Thyroid gland (tissue), 4 donors: ENCODE results near the gene CPA1. TPM values are rescaled to one million over a fixed set of nuclear protein-coding genes. Genes with fewer than 3 reads are reported as not detected.

ENCODE experiments used
- DNase-seq, 2 donors: peaks; one replicate each; pipeline ENCODE4 v3.0.0-alpha.2; 2019
- H3K27ac ChIP-seq, 3 donors: fragments of 200-600 bp; sonication (generic); 1 replicate in 2 of 3; 2 replicates in 1 of 3; pipeline ENCODE4 v1.5.1; 2016 to 2019; ENCODE audit warnings: mild to moderate bottlenecking in 1 of 3, moderate library complexity in 1 of 3
- H3K27me3 ChIP-seq: fragments of 200-600 bp; sonication (generic); one replicate; pipeline ENCODE4 v1.5.1; 2019
- H3K36me3 ChIP-seq, 2 donors: fragments of 200-600 bp; sonication (generic); one replicate each; pipeline ENCODE4 v1.5.1; 2016 to 2019
- H3K4me1 ChIP-seq, 2 donors: fragments of 200-600 bp; sonication (generic); one replicate each; pipeline ENCODE4 v1.5.1; 2017 to 2019
- H3K4me3 ChIP-seq, 3 donors: fragments of 200-600 bp; sonication (generic); replicated peaks in 1 of 3; 1 replicate in 2 of 3; 2 replicates in 1 of 3; pipeline ENCODE4 v1.5.1; 2016; ENCODE audit warnings: mild to moderate bottlenecking in 1 of 3
- H3K9me3 ChIP-seq: fragments of 200-600 bp; sonication (generic); one replicate; pipeline ENCODE4 v1.5.1; 2017
- POLR2A ChIP-seq, 2 donors: fragments of 450-650 bp; IDR thresholded peaks; one replicate each; pipeline ENCODE4 v1.6.1; 2017; ENCODE audit warnings: antibody characterized with exemption in 2 of 2, mild to moderate bottlenecking in 2 of 2, moderate library complexity in 1 of 2
- WGBS, 2 donors: methylation state at CpG; one replicate each; pipeline ENCODE4 v1.1.5; 2017; 5-methylcytosine and 5-hydroxymethylcytosine counted together
- intact Hi-C: fragments of 100-400 bp; cut with DNase I; formaldehyde crosslinking; loops from one replicate; pipeline ENCODE4 v1.15.1; 2023
- total RNA-seq, 4 donors: library from RNA; depleted of rRNA; stranded (reverse); fragments of >200 nt; gene quantifications; one replicate each; pipeline ENCODE4 v1.2.3, GENCODE V29; 2016
- TF ChIP-seq, protein P1 (sequence below), 6 experiments: fragments of 200-600 bp in 3 of 6; fragments of 450-650 bp in 3 of 6; sonication (generic) in 3 of 6; IDR thresholded peaks; one replicate each; pipeline ENCODE4 v1.5.1; 2016 to 2019; ENCODE audit warnings: antibody characterized with exemption in 6 of 6, mild to moderate bottlenecking in 2 of 6, inconsistent platforms in 1 of 6, moderate library complexity in 1 of 6

Gene CPA1
- 1 to 10 TPM in 1 of 4 donors, not detected in 3; 1.3 TPM for total RNA-seq

DNA sequence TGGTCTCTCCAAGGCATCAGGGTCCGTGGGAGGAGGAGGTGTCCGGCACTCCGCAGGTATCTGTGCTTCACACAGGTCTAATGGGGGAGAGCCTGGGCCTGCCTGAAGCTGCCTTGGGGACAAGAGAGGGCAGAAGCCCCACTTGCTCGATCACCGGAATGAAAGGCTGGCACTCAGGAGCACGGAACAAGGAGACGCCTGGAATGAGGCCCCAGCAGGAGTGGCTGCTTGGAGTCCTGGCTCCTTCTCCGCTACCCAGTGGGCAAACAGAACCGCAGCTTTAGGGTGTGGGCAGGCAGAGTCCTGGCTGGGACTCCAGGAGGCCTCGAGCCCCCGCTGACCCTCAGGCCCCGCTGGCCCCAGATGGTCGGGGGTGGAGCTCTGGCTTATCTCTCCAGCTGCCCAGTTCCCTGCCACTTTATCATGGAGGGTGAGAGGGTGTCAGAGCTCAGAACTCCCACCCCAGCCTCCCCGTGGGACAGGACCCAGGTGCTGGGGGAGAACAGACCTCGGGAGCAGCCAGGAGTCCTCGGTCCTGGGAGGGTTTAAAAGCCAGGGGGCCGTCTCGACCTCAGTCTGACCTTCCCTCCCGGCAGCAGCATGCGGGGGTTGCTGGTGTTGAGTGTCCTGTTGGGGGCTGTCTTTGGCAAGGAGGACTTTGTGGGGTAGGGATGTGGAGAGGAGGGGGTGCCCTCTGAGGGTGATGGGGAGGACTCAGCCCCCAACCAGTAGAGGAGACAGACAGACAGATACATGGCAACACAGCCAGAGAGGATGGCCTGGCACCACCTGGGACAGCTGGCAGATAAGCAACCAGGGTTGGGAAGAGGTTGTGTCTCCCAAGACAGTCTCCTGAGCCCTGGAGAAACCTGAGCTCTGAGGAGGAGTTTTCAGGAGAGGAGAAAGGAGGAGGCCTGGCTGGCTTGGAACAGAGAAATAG, at the start of gene CPA1:
CPA1 (plus strand) TSS at position 574 of the 940 bp plus-strand sequence; CDS start at position 601, 27 bp downstream.
- H3K4me1 ChIP-seq: no peaks in the 10 kb centered on the region
- no peak for DNase-seq
- no peak for TF ChIP-seq POLR2A (IDR thresholded peaks at IDR 0.05)
- no peak within 1 kb of the TSS for H3K27ac ChIP-seq
- WGBS, 2 donors: 40 to 50% methylated on average over 14 of the region's 20 CpGs
- no peak within 1 kb of the TSS for H3K4me3 ChIP-seq
- H3K36me3 ChIP-seq: no peaks in the 10 kb centered on the region
- no peaks in the 10 kb centered on the region for H3K9me3 ChIP-seq
- intact Hi-C loops: no loop called here
- H3K27me3 ChIP-seq: no peaks in the 10 kb centered on the region

DNA sequence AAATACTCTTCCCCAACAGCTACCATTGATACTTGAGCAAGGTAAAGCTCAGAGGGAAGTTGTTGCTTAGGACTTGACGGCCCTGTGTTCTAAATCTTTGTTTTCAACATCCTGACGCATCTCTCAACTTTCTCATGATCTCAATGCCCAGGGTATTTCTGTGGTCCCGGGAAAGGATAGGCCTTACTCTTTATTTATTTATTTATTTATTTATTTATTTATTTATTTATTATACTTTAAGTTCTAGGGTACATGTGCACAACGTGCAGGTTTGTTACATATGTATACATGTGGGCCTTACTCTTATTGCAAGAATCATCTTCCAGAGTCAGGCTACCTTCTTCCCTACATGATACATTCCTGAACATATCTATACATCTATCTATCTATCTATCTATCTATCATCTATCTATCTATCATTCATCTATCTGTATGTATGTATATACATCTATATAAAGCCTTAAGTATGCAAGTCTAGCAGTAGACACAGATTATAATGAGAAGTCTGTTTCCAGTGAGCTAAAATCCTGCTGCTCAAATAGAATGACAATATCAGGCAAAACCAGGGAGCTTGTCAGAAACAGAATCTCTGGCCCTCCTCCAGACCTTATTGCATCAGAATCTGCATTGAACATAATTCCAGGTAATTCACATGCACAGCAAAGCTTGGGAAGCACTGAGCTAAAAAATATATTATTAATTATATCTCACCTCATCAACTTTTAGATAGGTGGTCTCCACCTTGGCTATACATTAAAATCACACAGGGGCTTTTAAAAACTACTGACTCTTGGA, 47.8 kb upstream of the CPA1 start:
- TF ChIP-seq, protein P1, sequence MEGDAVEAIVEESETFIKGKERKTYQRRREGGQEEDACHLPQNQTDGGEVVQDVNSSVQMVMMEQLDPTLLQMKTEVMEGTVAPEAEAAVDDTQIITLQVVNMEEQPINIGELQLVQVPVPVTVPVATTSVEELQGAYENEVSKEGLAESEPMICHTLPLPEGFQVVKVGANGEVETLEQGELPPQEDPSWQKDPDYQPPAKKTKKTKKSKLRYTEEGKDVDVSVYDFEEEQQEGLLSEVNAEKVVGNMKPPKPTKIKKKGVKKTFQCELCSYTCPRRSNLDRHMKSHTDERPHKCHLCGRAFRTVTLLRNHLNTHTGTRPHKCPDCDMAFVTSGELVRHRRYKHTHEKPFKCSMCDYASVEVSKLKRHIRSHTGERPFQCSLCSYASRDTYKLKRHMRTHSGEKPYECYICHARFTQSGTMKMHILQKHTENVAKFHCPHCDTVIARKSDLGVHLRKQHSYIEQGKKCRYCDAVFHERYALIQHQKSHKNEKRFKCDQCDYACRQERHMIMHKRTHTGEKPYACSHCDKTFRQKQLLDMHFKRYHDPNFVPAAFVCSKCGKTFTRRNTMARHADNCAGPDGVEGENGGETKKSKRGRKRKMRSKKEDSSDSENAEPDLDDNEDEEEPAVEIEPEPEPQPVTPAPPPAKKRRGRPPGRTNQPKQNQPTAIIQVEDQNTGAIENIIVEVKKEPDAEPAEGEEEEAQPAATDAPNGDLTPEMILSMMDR (IDR thresholded peaks at IDR 0.05): no peak
- TF ChIP-seq POLR2A (IDR thresholded peaks at IDR 0.05): no peak
- no peaks in the 10 kb centered on the region for H3K27me3 ChIP-seq
- no peaks in the 10 kb centered on the region for H3K36me3 ChIP-seq
- H3K9me3 ChIP-seq: no peaks in the 10 kb centered on the region
- no peaks in the 10 kb centered on the region for H3K4me1 ChIP-seq
- no peak overlapping the region for H3K4me3 ChIP-seq
- intact Hi-C loops: no loop called here
- DNase-seq: no peak
- H3K27ac ChIP-seq: no peak overlapping the region
- 94 to 97% methylated on average over 4 of the region's 4 CpGs for WGBS, 2 donors

DNA sequence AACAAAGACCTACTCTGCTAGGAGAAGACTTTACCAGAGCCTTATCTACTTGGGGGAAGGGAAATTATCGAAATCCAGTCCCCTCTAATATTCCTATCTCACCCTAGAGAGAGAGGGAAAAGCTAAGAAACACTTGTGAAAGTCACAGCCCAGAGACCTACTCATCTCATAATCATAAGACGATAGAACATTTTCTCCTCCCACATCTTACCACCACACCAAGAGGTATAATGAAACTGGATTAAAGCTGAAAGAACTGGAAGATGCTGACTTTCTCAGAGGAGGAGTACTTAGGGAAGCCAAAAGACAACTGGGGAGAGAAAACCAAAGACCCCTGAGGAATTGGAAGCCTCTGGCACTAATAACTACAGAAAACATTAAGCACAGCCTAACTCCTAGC, 46.5 kb upstream of the CPA1 start:
- H3K27ac ChIP-seq: no peak overlapping the region
- H3K4me3 ChIP-seq: no peak overlapping the region
- no peak for DNase-seq
- intact Hi-C loops: no loop called here
- no peak for TF ChIP-seq POLR2A (IDR thresholded peaks at IDR 0.05)
- TF ChIP-seq, protein P1 (IDR thresholded peaks at IDR 0.05): no peak
- 83 to 88% methylated on average over 2 of the region's 2 CpGs for WGBS, 2 donors
- H3K4me1 ChIP-seq: no peaks in the 10 kb centered on the region
- no peaks in the 10 kb centered on the region for H3K27me3 ChIP-seq
- no peaks in the 10 kb centered on the region for H3K36me3 ChIP-seq
- no peaks in the 10 kb centered on the region for H3K9me3 ChIP-seq

DNA sequence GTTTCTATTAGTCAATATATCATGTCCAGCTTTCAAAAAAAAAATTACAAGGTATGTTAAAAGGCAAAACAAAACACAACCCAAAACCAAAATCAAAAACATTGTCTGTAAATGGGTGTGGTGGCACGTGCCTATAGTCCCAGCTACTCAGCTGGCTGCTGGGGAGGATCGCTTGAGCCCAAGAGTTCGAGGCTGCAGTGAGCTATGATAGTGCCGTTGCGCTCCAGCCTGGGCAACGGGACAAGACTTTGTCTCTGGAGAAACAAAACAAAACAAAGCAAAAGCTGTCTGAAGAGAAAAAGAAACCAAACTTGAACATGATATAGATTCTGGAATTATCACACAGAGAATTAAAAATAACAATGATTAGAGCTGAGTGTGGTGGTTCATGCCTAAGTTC, 46.0 kb upstream of the CPA1 start:
- H3K4me1 ChIP-seq: no peaks in the 10 kb centered on the region
- no peaks in the 10 kb centered on the region for H3K27me3 ChIP-seq
- H3K27ac ChIP-seq: no peak overlapping the region
- no peak overlapping the region for H3K4me3 ChIP-seq
- H3K9me3 ChIP-seq: no peaks in the 10 kb centered on the region
- H3K36me3 ChIP-seq: no peaks in the 10 kb centered on the region
- 55 to 64% methylated on average over 6 of the region's 6 CpGs for WGBS, 2 donors
- intact Hi-C loops: no loop called here
- DNase-seq: no peak
- no peak for TF ChIP-seq POLR2A (IDR thresholded peaks at IDR 0.05)
- TF ChIP-seq, protein P1 (IDR thresholded peaks at IDR 0.05): no peak

DNA sequence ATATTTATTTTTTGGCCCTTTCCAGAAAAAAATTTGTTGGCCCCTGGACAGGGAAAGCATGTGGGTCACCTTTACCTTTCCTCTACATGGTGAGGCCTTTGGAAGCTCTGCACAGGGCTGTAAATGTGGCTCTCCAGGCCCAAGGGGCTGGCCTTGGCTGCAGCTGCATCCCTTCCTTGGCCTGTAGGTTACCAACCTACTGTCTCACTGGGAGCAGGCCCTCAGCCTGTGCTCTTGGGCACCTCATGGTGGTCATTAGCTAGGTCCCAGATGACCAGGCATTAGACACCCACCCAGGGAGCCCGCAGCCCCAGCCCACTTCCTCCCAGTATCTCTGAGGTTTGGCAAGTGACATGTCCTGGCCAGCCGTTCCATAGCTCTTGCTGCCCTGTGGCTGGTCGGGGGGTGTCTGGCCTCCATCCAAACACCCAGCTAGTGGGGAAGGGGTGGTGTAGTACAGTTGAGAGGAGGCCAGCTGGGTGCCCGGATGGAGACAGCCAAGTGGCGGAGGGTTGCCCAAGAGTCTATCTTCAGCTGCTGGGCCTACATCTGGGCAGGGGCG, 42.8 kb upstream of the CPA1 start:
- no peak overlapping the region for H3K4me3 ChIP-seq
- H3K4me1 ChIP-seq: no peaks in the 10 kb centered on the region
- H3K27me3 ChIP-seq: no peaks in the 10 kb centered on the region
- TF ChIP-seq, protein P1 (IDR thresholded peaks at IDR 0.05): no peak
- TF ChIP-seq POLR2A (IDR thresholded peaks at IDR 0.05): no peak
- no peak overlapping the region for H3K27ac ChIP-seq
- H3K9me3 ChIP-seq: no peaks in the 10 kb centered on the region
- 72 to 80% methylated on average over 4 to 6 of the region's 6 CpGs for WGBS, 2 donors
- intact Hi-C loops: no loop called here
- no peaks in the 10 kb centered on the region for H3K36me3 ChIP-seq
- DNase-seq: no peak
